ENCODE measurements around the gene ABCA2. TPM values are rescaled to one million over a fixed set of nuclear protein-coding genes. Genes with fewer than 3 reads are reported as not detected.
"Not testable (repeated sequence)": the region's sequence is repeated elsewhere in the genome, so short reads cannot be mapped to it uniquely, and the experiment has no call there.

The ABCA2 gene
- total RNA-seq, 1 donor from 2014 or later: 7.5 TPM

DNA sequence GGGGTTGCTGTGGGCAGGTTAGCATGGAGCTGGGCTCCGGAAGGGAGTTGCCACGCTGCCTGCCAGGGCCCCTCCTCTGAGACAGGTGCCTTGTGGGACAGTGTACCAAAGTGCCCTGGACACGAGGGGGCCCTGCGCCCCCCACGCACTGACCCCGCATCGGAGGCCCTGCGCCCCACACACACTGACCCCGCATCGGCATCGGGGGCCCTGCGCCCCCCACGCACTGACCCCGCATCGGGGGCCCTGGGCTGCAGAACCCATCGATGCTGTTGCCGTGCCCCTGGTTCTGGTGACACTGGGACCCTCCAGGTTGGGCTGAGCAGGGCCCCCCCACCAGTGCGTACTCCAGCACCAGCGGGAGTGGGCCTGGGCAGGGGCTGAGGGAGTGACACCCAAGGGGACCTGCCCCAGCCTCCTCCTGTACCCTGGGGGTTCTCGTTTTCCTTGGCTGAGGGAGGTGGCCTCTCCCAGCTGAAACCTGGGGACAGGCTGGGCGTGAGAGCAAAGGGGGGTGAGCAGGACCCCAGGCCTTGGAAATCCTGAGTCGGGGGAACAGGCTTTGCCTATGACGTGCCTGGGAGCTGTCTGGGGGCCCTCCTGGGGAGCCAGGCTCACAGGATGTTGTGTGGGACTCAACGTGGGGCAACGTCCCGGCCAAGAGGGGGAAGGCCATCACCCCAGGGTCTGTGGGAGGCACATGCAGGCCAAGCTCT is 35.4 kb upstream of the ABCA2 start:
- no peaks in the 10 kb centered on the region for H3K9me3 Mint-ChIP-seq
- CTCF ChIA-PET: interaction anchor here (0.6 to 2.1 kb wide), 7 partner anchors 13 to 115 kb away, joined by 3 to 12 read pairs (median 4); partner anchors contain the start of gene UAP1L1
- DNase-seq: no peak
- no peaks in the 10 kb centered on the region for H3K36me3 Mint-ChIP-seq (ENCODE audit: low read depth)
- intact Hi-C loops (cut with micrococcal nuclease): loop anchor here (1.0 kb wide), 1 partner anchor 276 kb away; no protein-coding TSS in a partner anchor
- H3K4me3 Mint-ChIP-seq: no peak overlapping the region
- peaks cover 8% of the 10 kb centered on the region for H3K4me1 Mint-ChIP-seq
- no peak overlapping the region for H3K27ac Mint-ChIP-seq
- TF ChIP-seq, protein P1, sequence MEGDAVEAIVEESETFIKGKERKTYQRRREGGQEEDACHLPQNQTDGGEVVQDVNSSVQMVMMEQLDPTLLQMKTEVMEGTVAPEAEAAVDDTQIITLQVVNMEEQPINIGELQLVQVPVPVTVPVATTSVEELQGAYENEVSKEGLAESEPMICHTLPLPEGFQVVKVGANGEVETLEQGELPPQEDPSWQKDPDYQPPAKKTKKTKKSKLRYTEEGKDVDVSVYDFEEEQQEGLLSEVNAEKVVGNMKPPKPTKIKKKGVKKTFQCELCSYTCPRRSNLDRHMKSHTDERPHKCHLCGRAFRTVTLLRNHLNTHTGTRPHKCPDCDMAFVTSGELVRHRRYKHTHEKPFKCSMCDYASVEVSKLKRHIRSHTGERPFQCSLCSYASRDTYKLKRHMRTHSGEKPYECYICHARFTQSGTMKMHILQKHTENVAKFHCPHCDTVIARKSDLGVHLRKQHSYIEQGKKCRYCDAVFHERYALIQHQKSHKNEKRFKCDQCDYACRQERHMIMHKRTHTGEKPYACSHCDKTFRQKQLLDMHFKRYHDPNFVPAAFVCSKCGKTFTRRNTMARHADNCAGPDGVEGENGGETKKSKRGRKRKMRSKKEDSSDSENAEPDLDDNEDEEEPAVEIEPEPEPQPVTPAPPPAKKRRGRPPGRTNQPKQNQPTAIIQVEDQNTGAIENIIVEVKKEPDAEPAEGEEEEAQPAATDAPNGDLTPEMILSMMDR (IDR thresholded peaks at IDR 0.05): no peak
- no peak for ATAC-seq (ENCODE audit: low read depth)
- H3K27me3 Mint-ChIP-seq: peaks cover 6% of the 10 kb centered on the region
- POLR2A ChIA-PET: no interaction called here

DNA sequence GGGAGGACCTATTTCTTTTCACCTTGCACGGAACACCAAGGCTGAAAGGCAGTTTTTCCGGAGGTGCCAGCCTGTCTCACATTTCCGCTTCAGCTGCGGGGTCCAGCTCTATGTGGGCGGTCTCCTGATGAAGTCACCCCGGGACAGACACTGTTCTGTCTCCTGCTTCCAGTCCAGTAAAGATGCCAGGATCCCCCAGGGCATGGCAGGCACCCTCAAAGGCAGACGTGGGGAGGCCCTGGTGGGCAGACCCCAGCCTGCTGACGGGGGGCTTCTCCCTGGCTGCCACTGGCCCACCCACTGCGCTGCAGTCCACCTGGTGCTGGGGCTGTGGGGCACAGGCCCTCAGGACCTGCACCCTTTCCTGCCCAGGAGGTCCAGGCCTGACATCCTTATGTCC is 34.8 kb upstream of the ABCA2 start:
- H3K27ac Mint-ChIP-seq; POLR2A ChIA-PET; H3K4me3 Mint-ChIP-seq; intact Hi-C loops (cut with micrococcal nuclease); DNase-seq; H3K27me3 Mint-ChIP-seq; ATAC-seq (ENCODE audit: low read depth); H3K4me1 Mint-ChIP-seq; H3K9me3 Mint-ChIP-seq; H3K36me3 Mint-ChIP-seq (ENCODE audit: low read depth): not testable (repeated sequence)
- CTCF ChIA-PET: interaction anchor here (2.1 kb wide), 1 partner anchor 16 kb away, joined by 12 read pairs; no protein-coding TSS in a partner anchor

DNA sequence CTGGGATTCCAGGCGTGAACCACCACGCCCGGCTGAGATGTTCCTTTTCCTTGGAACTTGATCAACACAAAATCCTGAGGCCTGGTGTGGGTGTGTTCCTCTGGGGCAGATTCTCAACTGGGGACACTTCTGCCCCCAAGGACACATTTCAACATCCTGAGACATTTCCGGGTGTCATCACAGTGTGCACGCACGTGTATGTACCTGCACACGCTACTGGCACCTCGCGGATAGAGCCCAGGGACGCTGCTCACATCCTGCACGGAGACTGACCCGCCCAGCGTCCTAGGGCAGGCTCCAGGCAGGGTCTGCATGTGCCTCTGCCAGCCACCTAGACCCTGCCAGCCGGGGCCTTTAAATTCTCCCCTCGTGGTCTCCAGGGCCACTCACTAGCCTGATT is 34.3 kb upstream of the ABCA2 start:
- H3K9me3 Mint-ChIP-seq: no peaks in the 10 kb centered on the region
- intact Hi-C loops (cut with micrococcal nuclease): no loop called here
- ChIA-PET POLR2A (no interaction called here), CTCF (no interaction called here)
- H3K27ac Mint-ChIP-seq: no peak overlapping the region
- H3K4me1 Mint-ChIP-seq: peaks cover 3% of the 10 kb centered on the region
- no peaks in the 10 kb centered on the region for H3K36me3 Mint-ChIP-seq (ENCODE audit: low read depth)
- ATAC-seq (ENCODE audit: low read depth): no peak
- no peak overlapping the region for H3K4me3 Mint-ChIP-seq
- peaks cover 2% of the 10 kb centered on the region for H3K27me3 Mint-ChIP-seq
- TF ChIP-seq, protein P1 (IDR thresholded peaks at IDR 0.05): no peak
- DNase-seq: no peak

DNA sequence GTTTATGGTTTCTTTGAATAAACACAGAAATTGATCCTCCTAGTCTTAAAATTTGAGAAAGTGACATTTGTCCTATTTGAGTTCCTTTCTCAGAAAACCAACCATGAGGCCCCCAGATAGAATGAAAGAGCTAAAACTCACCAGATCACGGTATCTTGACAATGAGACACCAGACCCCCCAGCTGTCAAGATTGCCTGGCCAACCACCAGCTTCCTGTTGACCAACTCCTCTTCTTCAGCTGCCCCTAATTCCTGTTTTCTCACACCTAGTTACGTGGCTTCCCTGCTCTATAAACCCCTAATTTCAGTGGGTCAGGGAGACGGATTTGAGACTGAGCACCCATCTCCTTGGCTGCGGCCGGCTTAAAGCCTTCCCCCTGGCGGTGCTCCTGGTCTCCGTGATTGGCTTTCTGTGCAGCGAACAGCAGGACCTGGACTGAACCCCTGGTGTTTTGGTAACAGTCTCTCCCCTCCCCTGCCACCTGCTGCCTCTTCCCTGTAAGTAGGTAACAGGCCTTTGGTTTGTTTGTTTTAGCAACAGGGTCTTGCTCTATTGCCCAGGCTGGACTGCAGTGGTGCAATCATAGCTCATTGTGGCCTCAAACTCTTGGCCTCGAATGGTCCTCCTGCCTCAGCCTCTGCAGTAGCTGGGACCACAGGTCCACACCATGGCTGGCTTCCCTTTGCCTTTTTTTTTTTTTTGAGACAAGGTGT is 30.6 kb upstream of the ABCA2 start:
- Mint-ChIP-seq H3K4me3 (no peak overlapping the region), H3K27me3 (no peaks in the 10 kb centered on the region), H3K4me1 (no peaks in the 10 kb centered on the region), H3K27ac (no peak overlapping the region), H3K9me3 (no peaks in the 10 kb centered on the region), H3K36me3 (ENCODE audit: low read depth) (no peaks in the 10 kb centered on the region)
- ChIA-PET POLR2A (interaction anchor here (1.4 kb wide), 1 partner anchor 28 kb away, joined by 4 read pairs; the partner anchor contains the start of gene MAN1B1), CTCF (interaction anchor here (0.6 to 1.3 kb wide), 2 partner anchors 12 to 217 kb away, joined by 3 to 4 read pairs; partner anchors contain the start of genes AJM1 and NPDC1)
- TF ChIP-seq, protein P1 (IDR thresholded peaks at IDR 0.05): no peak
- intact Hi-C loops (cut with micrococcal nuclease): no loop called here
- DNase-seq: no peak
- ATAC-seq (ENCODE audit: low read depth): no peak

DNA sequence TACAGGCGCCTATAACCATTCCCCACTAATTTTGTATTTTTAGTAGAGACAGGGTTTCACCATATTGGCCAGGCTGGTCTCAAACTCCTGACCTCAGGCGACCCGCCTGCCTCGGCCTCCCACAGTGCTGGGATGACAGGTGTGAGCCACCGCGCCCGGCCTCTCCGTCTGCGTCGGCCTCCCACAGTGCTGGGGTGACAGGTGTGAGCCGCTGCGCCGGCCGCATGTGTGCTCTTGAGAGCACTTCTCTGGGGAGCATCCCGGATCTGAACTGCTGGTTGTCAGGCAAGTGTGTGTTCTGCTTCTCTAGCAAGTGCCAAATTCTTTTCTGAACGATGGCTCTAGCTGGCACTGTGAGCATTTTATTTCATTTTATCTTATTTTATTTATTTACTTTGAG is 29.5 kb upstream of the ABCA2 start:
- no peak overlapping the region for H3K27ac Mint-ChIP-seq
- no peaks in the 10 kb centered on the region for H3K36me3 Mint-ChIP-seq (ENCODE audit: low read depth)
- intact Hi-C loops (cut with micrococcal nuclease): no loop called here
- CTCF ChIA-PET: no interaction called here
- ATAC-seq (ENCODE audit: low read depth): no peak
- no peak overlapping the region for H3K4me3 Mint-ChIP-seq
- H3K9me3 Mint-ChIP-seq: no peaks in the 10 kb centered on the region
- peaks cover 2% of the 10 kb centered on the region for H3K27me3 Mint-ChIP-seq
- POLR2A ChIA-PET: no interaction called here
- no peak for DNase-seq
- TF ChIP-seq, protein P1 (IDR thresholded peaks at IDR 0.05): no peak
- peaks cover 3% of the 10 kb centered on the region for H3K4me1 Mint-ChIP-seq
